HepG2 (cell line): Measurements from ENCODE around the gene PRSS8. TPM values are rescaled to one million over a fixed set of nuclear protein-coding genes. Genes with fewer than 3 reads are reported as not detected.

Experiments used
- ATF2 ChIP-seq: sonication (generic); formaldehyde crosslinking; IDR thresholded peaks from 2 replicates; pipeline ENCODE4 v1.4.0; 2020; ENCODE audit warnings: missing genetic modification reagents
- HNRNPH1 ChIP-seq: fragments of 200-400 bp; formaldehyde crosslinking; optimal IDR thresholded peaks from 2 replicates; pipeline ENCODE3; 2017; ENCODE audit warnings: mild to moderate bottlenecking, low read depth, low read length
- HOXA7 ChIP-seq: sonication (generic); formaldehyde crosslinking; IDR thresholded peaks from 2 replicates; pipeline ENCODE4 v1.8.1; 2022; ENCODE audit warnings: mild to moderate bottlenecking, missing genetic modification reagents, moderate library complexity
- IKZF4 ChIP-seq: sonication (generic); formaldehyde crosslinking; IDR thresholded peaks from 2 replicates; pipeline ENCODE4 v1.5.1; 2020; ENCODE audit warnings: borderline replicate concordance, mild to moderate bottlenecking, low read depth, missing genetic modification reagents; ENCODE audit errors: not compliant biosample characterization
- IKZF5 ChIP-seq: IDR thresholded peaks from 2 replicates; pipeline ENCODE4 v1.6.1; 2018; ENCODE audit warnings: missing genetic modification reagents, mild to moderate bottlenecking, missing compliant biosample characterization
- KDM2A ChIP-seq: sonication (generic); formaldehyde crosslinking; IDR thresholded peaks from 2 replicates; pipeline ENCODE4 v1.4.0; 2020; ENCODE audit warnings: low read depth, missing genetic modification reagents, borderline replicate concordance
- MBD4 ChIP-seq: IDR thresholded peaks from 2 replicates; pipeline ENCODE4 v1.6.1; 2012; ENCODE audit warnings: low read length, inconsistent platforms, borderline replicate concordance
- NKX3-1 ChIP-seq: sonication (generic); formaldehyde crosslinking; IDR thresholded peaks from 2 replicates; pipeline ENCODE4 v1.5.0; 2020; ENCODE audit warnings: missing genetic modification reagents
- PBX3 ChIP-seq: sonication (generic); formaldehyde crosslinking; IDR thresholded peaks from 2 replicates; pipeline ENCODE4 v1.8.1; 2023; ENCODE audit warnings: missing genetic modification reagents, inconsistent platforms, borderline replicate concordance
- RELA ChIP-seq: sonication (generic); formaldehyde crosslinking; IDR thresholded peaks from 2 replicates; pipeline ENCODE4 v1.4.0; 2020; ENCODE audit warnings: missing genetic modification reagents
- SIX1 ChIP-seq: sonication (generic); formaldehyde crosslinking; IDR thresholded peaks from 2 replicates; pipeline ENCODE4 v1.4.0; 2020; ENCODE audit warnings: missing genetic modification reagents, borderline replicate concordance
- SP4 ChIP-seq: sonication (generic); formaldehyde crosslinking; IDR thresholded peaks from 2 replicates; pipeline ENCODE4 v1.8.1; 2023; ENCODE audit warnings: mild to moderate bottlenecking, missing genetic modification reagents
- SPEN ChIP-seq: sonication (generic); formaldehyde crosslinking; IDR thresholded peaks from 2 replicates; pipeline ENCODE4 v1.5.1; 2020; ENCODE audit warnings: low read depth, mild to moderate bottlenecking, missing genetic modification reagents
- TBX3 ChIP-seq: fragments of 450-650 bp; IDR thresholded peaks from 2 replicates; pipeline ENCODE4 v1.6.1; 2017; ENCODE audit warnings: antibody characterized with exemption, mild to moderate bottlenecking, inconsistent platforms, borderline replicate concordance
- ZBTB25 ChIP-seq: IDR thresholded peaks from 2 replicates; pipeline ENCODE4 v1.6.1; 2018; ENCODE audit warnings: missing genetic modification reagents
- ZEB1 ChIP-seq: IDR thresholded peaks from 2 replicates; pipeline ENCODE4 v1.6.1; 2012; ENCODE audit warnings: mild to moderate bottlenecking, low read depth, inconsistent platforms; ENCODE audit not compliant: insufficient replicate concordance
- ZFP37 ChIP-seq: sonication (generic); formaldehyde crosslinking; IDR thresholded peaks from 2 replicates; pipeline ENCODE4 v1.4.0; 2020; ENCODE audit warnings: missing genetic modification reagents, borderline replicate concordance
- ZFY ChIP-seq: sonication (generic); formaldehyde crosslinking; IDR thresholded peaks from 2 replicates; pipeline ENCODE4 v1.4.0; 2020; ENCODE audit warnings: missing genetic modification reagents
- ZNF205 ChIP-seq: IDR thresholded peaks from 2 replicates; pipeline ENCODE4 v1.6.1; 2018; ENCODE audit warnings: missing biosample characterization, missing genetic modification reagents
- ZNF232 ChIP-seq: sonication (generic); formaldehyde crosslinking; IDR thresholded peaks from 2 replicates; pipeline ENCODE4 v1.4.0; 2020; ENCODE audit warnings: missing genetic modification reagents, borderline replicate concordance
- ZNF256 ChIP-seq: sonication (generic); formaldehyde crosslinking; conservative IDR thresholded peaks from 2 replicates; pipeline ENCODE4 v1.4.0; 2020; ENCODE audit warnings: missing genetic modification reagents
- ZNF691 ChIP-seq: sonication (generic); formaldehyde crosslinking; IDR thresholded peaks from 2 replicates; pipeline ENCODE4 v1.4.0; 2020; ENCODE audit warnings: missing genetic modification reagents, low read depth, mild to moderate bottlenecking, borderline replicate concordance
- ZNF740 ChIP-seq: sonication (generic); formaldehyde crosslinking; IDR thresholded peaks from 2 replicates; pipeline ENCODE4 v1.4.0; 2020; ENCODE audit warnings: missing genetic modification reagents
- ZNF772 ChIP-seq: sonication (generic); formaldehyde crosslinking; IDR thresholded peaks from 2 replicates; pipeline ENCODE4 v1.5.0; 2020; ENCODE audit warnings: mild to moderate bottlenecking, missing genetic modification reagents
- polyA plus RNA-seq, 8 experiments: library from polyadenylated mRNA; depleted of rRNA in 3 of 8; stranded (reverse) in 7 of 8; unstranded in 1 of 8; fragments of >200 nt; fragmentation: Illumina TruSeq in 4 of 8; extraction: Trizol in 4 of 8; gene quantifications; 2 replicates each; pipeline versions ENCODE4 v1.2.1 to v1.2.3, GENCODE V29; 2011 to 2016; ENCODE audit warnings: low read depth in 4 of 8, missing spikeins in 1 of 8, mixed read lengths in 1 of 8; ENCODE audit not compliant: insufficient read depth in 1 of 8
- total RNA-seq, 5 experiments: library from RNA; depleted of rRNA; stranded (reverse); fragments of >200 nt; fragmentation: Illumina TruSeq; extraction: Trizol; gene quantifications; 2 replicates each; pipeline ENCODE4 v1.2.3, GENCODE V29; 2016; ENCODE audit warnings: low read depth in 1 of 5

PRSS8 gene
- total and polyA plus RNA-seq, 2 of the 13 experiments (the other 11 are each of a cell fraction or from before 2014, with no cell fraction given), result 2.6 to 7.2 TPM

- peak; percentile 76; the same call in 1 of the 2 replicates for TF ChIP-seq SP4 (CRISPR knock-in tag)
- peak; percentile 95 for TF ChIP-seq NKX3-1 (CRISPR knock-in tag)
- peak; percentile 15 for TF ChIP-seq SPEN (CRISPR knock-in tag)
- TF ChIP-seq ZNF740 (CRISPR knock-in tag), result no peak
- peak; percentile 52 for TF ChIP-seq ZNF772 (CRISPR knock-in tag)
- TF ChIP-seq KDM2A, result peak; percentile 69; the same call in 1 of the 2 replicates
- peak; percentile 56; the same call in 1 of the 2 replicates for TF ChIP-seq ATF2 (CRISPR knock-in tag)
- TF ChIP-seq TBX3, result peak; percentile 71
- peak; percentile 73; the same call in 1 of the 2 replicates for TF ChIP-seq ZFP37 (CRISPR knock-in tag)
- peak; percentile 87; the same call in 1 of the 2 replicates for TF ChIP-seq RELA (CRISPR knock-in tag)
- peak; percentile 85 for TF ChIP-seq ZNF205 (CRISPR knock-in tag)
- TF ChIP-seq PBX3 (CRISPR knock-in tag), result peak; percentile 68; the same call in 1 of the 2 replicates
- peak; percentile 43; the same call in 1 of the 2 replicates for TF ChIP-seq ZBTB25 (CRISPR knock-in tag)
- TF ChIP-seq HOXA7 (CRISPR knock-in tag), result no peak
- peak; percentile 84 for TF ChIP-seq IKZF5
- TF ChIP-seq ZNF691 (CRISPR knock-in tag), result no peak; the same call in 1 of the 2 replicates
- peak; percentile 35 for TF ChIP-seq IKZF4
- TF ChIP-seq ZNF232 (CRISPR knock-in tag), result peak; percentile 96
- TF ChIP-seq MBD4, result no peak
- TF ChIP-seq HNRNPH1, result no peak
- TF ChIP-seq ZFY (CRISPR knock-in tag), result peak; percentile 89
- peak; percentile 93; the same call in 1 of the 2 replicates for TF ChIP-seq ZNF256 (CRISPR knock-in tag)
- no peak for TF ChIP-seq ZEB1
- no peak for TF ChIP-seq SIX1
These were observed 44.4 kb upstream of the PRSS8 start, which contains the start of gene FUS (continued) for GRCh38 chr16:31179747-31180459.
